Gastroesophageal sphincter (tissue), 4 donors: ENCODE results near the gene ECE2. TPM values are rescaled to one million over a fixed set of nuclear protein-coding genes. Genes with fewer than 3 reads are reported as not detected.

Experiments
- ATAC-seq: fragments of 150-250 bp; one replicate; pipeline ENCODE4 v1.9.1; 2016; ENCODE audit warnings: mild to moderate bottlenecking, moderate library complexity
- H3K27ac ChIP-seq, 4 donors: fragments of 200-600 bp; sonication (generic) in 3 of 4; 1 replicate in 3 of 4; 2 replicates in 1 of 4; pipeline ENCODE4 v1.5.1; 2016 to 2019
- H3K27me3 ChIP-seq: fragments of 200-600 bp; sonication (generic); one replicate; pipeline ENCODE4 v1.5.1; 2019
- H3K36me3 ChIP-seq, 2 donors: fragments of 200-600 bp; sonication (generic); one replicate each; pipeline ENCODE4 v1.5.1; 2019; ENCODE audit warnings: control low read depth in 1 of 2
- H3K4me1 ChIP-seq, 3 donors: fragments of 200-600 bp; sonication (generic); 1 replicate in 2 of 3; 2 replicates in 1 of 3; pipeline ENCODE4 v1.5.1; 2016 to 2019; ENCODE audit warnings: control low read depth in 2 of 3
- H3K4me3 ChIP-seq, 2 donors: fragments of 200-600 bp; sonication (generic); one replicate each; pipeline ENCODE4 v1.5.1; 2019; ENCODE audit warnings: mild to moderate bottlenecking in 1 of 2, moderate library complexity in 1 of 2
- H3K9me3 ChIP-seq, 3 donors: fragments of 200-600 bp; sonication (generic); one replicate each; pipeline ENCODE4 v1.5.1; 2017 to 2019; ENCODE audit warnings: control low read depth in 2 of 3
- CTCF ChIP-seq, 4 experiments: fragments of 200-600 bp in 2 of 4; fragments of 450-650 bp in 2 of 4; sonication (generic) in 1 of 4; IDR thresholded peaks; one replicate each; pipeline ENCODE4 v1.5.1; 2017 to 2019; ENCODE audit warnings: antibody characterized with exemption in 4 of 4, mild to moderate bottlenecking in 2 of 4, moderate library complexity in 2 of 4
- EP300 ChIP-seq: sonication (generic); formaldehyde crosslinking; IDR thresholded peaks from one replicate; pipeline ENCODE4 v1.6.1; 2017; ENCODE audit warnings: antibody characterized with exemption, mild to moderate bottlenecking
- POLR2A ChIP-seq, 2 donors: fragments of 450-650 bp; IDR thresholded peaks; one replicate each; pipeline ENCODE4 v1.6.1; 2017; ENCODE audit warnings: antibody characterized with exemption in 2 of 2, mild to moderate bottlenecking in 2 of 2, moderate library complexity in 1 of 2
- POLR2AphosphoS5 ChIP-seq: sonication (generic); formaldehyde crosslinking; IDR thresholded peaks from one replicate; pipeline ENCODE4 v1.6.1; 2017; ENCODE audit warnings: antibody characterized with exemption
- WGBS, 2 donors: methylation state at CpG; one replicate each; pipeline ENCODE4 v1.1.5; 2018; ENCODE audit warnings: low coverage in 1 of 2; 5-methylcytosine and 5-hydroxymethylcytosine counted together
- total RNA-seq, 4 donors: library from RNA; depleted of rRNA; stranded (reverse); fragments of >200 nt; gene quantifications; one replicate each; pipeline ENCODE4 v1.1.0, GENCODE V29; 2016

Gene ECE2
- total RNA-seq, 4 donors from 2014 or later: 0.12 to 0.67 (median 0.52) TPM

GRCh38 chr3:184325269-184325668 lies 49.4 kb downstream of the ECE2 start:
- peaks cover 2 to 40% (median 16%) of the 10 kb centered on the region in 3 donors for H3K4me1 ChIP-seq
- WGBS, 2 donors: 62 to 85% methylated on average over 6 to 7 of the region's 13 CpGs
- TF ChIP-seq CTCF (IDR thresholded peaks at IDR 0.05) (no peak), POLR2A (IDR thresholded peaks at IDR 0.05) (no peak), EP300 (no peak), POLR2AphosphoS5 (no peak)
- ATAC-seq: no peak
- no peaks in the 10 kb centered on the region for H3K9me3 ChIP-seq
- H3K27ac ChIP-seq: peak overlapping the region in 2 of 4 donors; percentile 26 to 99
- H3K4me3 ChIP-seq: no peak overlapping the region
- peaks cover 19 to 100% of the 10 kb centered on the region in 2 donors for H3K36me3 ChIP-seq
- no peaks in the 10 kb centered on the region for H3K27me3 ChIP-seq

- TF ChIP-seq EP300 (no peak), POLR2A (IDR thresholded peaks at IDR 0.05) (no peak), CTCF (IDR thresholded peaks at IDR 0.05) (no peak), POLR2AphosphoS5 (no peak)
- peak overlapping the region in 2 of 4 donors; percentile 26 to 99 for H3K27ac ChIP-seq
- H3K36me3 ChIP-seq: peaks cover 19 to 100% of the 10 kb centered on the region in 2 donors
- H3K9me3 ChIP-seq: no peaks in the 10 kb centered on the region
- no peaks in the 10 kb centered on the region for H3K27me3 ChIP-seq
- ATAC-seq: no peak
- WGBS, 2 donors: 69 to 80% methylated on average over 2 to 3 of the region's 6 CpGs
- H3K4me3 ChIP-seq: no peak overlapping the region
- peaks cover 0 to 34% (median 10%) of the 10 kb centered on the region in 3 donors for H3K4me1 ChIP-seq
Observed at GRCh38 chr3:184325715-184326369, 50.0 kb downstream of the ECE2 start.

- H3K36me3 ChIP-seq: peaks cover 19 to 100% of the 10 kb centered on the region in 2 donors
- no peaks in the 10 kb centered on the region for H3K27me3 ChIP-seq
- H3K4me1 ChIP-seq: peaks cover 0 to 30% (median 0%) of the 10 kb centered on the region in 3 donors
- no peak overlapping the region for H3K27ac ChIP-seq
- no peak for ATAC-seq
- H3K4me3 ChIP-seq: no peak overlapping the region
- no peaks in the 10 kb centered on the region for H3K9me3 ChIP-seq
- WGBS, 2 donors: 91 to 93% methylated on average over 16 to 21 of the region's 21 CpGs
- TF ChIP-seq POLR2A (IDR thresholded peaks at IDR 0.05) (no peak), CTCF (IDR thresholded peaks at IDR 0.05) (no peak), POLR2AphosphoS5 (no peak), EP300 (no peak)
Observed at GRCh38 chr3:184327171-184327570, 51.3 kb downstream of the ECE2 start.

- H3K4me3 ChIP-seq: no peak overlapping the region
- peaks cover 19 to 100% of the 10 kb centered on the region in 2 donors for H3K36me3 ChIP-seq
- H3K4me1 ChIP-seq: peaks cover 0 to 23% (median 0%) of the 10 kb centered on the region in 3 donors
- no peak for ATAC-seq
- no peaks in the 10 kb centered on the region for H3K27me3 ChIP-seq
- no peak for TF ChIP-seq POLR2AphosphoS5
- TF ChIP-seq POLR2A (IDR thresholded peaks at IDR 0.05): no peak
- no peak for TF ChIP-seq EP300
- TF ChIP-seq CTCF (IDR thresholded peaks at IDR 0.05): no peak
- 47 to 100% methylated on average over 1 to 3 of the region's 3 CpGs for WGBS, 2 donors
- no peaks in the 10 kb centered on the region for H3K9me3 ChIP-seq
- H3K27ac ChIP-seq: peak overlapping the region in 2 of 4 donors; percentile 5 to 35
Observed at GRCh38 chr3:184328516-184328915, 52.7 kb downstream of the ECE2 start.
